ENCODE results near the gene NAAA. TPM values are rescaled to one million over a fixed set of nuclear protein-coding genes. Genes with fewer than 3 reads are reported as not detected.
"Not testable (repeated sequence)": the region's sequence is repeated elsewhere in the genome, so short reads cannot be mapped to it uniquely, and the experiment has no call there.

The NAAA gene
- total and polyA plus RNA-seq, 2 donors (not counting 1 experiment from before 2014, with no cell fraction given): 51.4 to 55.2 TPM

DNA sequence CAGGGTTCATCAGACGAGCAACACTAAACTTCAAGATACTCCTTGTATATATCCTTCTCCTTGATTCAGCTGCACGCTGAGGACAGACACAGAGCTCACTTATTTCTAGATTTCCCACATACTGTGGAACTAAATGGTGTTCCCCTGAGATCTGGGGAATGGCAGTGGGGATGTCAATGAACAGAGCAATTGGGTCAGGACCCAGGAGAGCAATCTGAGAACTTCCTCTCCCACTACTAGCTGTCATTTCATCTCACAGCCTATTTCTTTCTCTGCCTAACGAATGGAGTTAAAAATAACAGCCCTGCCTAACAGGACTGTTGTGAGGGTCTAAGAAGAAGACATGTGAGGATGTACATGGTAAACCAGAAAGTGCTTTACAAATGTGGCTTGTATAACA is 10.7 kb downstream of the NAAA start:
- intact Hi-C loops (cut with micrococcal nuclease): no loop called here
- ChIA-PET POLR2A (no interaction called here), CTCF (interaction anchor here (1.2 kb wide), 1 partner anchor 34 kb away, joined by 3 read pairs; no protein-coding TSS in a partner anchor)
- Histone ChIP-seq H3K4me3 (ENCODE audit: control extremely low read depth in 1 of 5, extremely low read depth in 1 of 5, insufficient read depth in 1 of 5, low read depth in 2 of 5, low read length in 4 of 5) (no peak overlapping the region), H3K9ac (ENCODE audit: low read length) (no peak overlapping the region), H3K4me1 (ENCODE audit: control insufficient read depth in 2 of 2, insufficient read depth in 2 of 2, low read length in 2 of 2) (no peaks in the 10 kb centered on the region), H3K9me3 (ENCODE audit: control extremely low read depth in 1 of 3, control insufficient read depth in 2 of 3, insufficient read depth in 1 of 3, low read length in 2 of 3) (no peaks in the 10 kb centered on the region), H3K36me3 (replicated peaks in 1 of 2; ENCODE audit: control extremely low read depth in 1 of 2, control insufficient read depth in 1 of 2, extremely low read depth in 1 of 2, insufficient read depth in 2 of 2, low read length in 1 of 2) (peaks cover 4 to 46% of the 10 kb centered on the region in 2 experiments), H3K27me3 (replicated peaks in 1 of 4; ENCODE audit: control extremely low read depth in 1 of 4, control insufficient read depth in 3 of 4, insufficient read depth in 4 of 4, low read length in 3 of 4) (no peaks in the 10 kb centered on the region), H3K4me2 (replicated peaks; ENCODE audit: low read depth, low read length, poor library complexity, severe bottlenecking) (no peak overlapping the region), H3K27ac (ENCODE audit: low read length in 2 of 2) (no peak overlapping the region), H3K79me2 (ENCODE audit: control insufficient read depth, insufficient read depth, low read length) (peaks cover 4% of the 10 kb centered on the region), H2AFZ (ENCODE audit: insufficient read depth, low read depth, low read length, poor library complexity, severe bottlenecking) (no peak overlapping the region), H4K20me1 (ENCODE audit: control insufficient read depth, insufficient read depth, low read length, poor library complexity, severe bottlenecking) (no peaks in the 10 kb centered on the region)
- TF ChIP-seq EZH2 (IDR thresholded peaks at IDR 0.05; ENCODE audit: borderline replicate concordance, insufficient read depth, low read depth, low read length, poor library complexity, severe bottlenecking): no peak
- TF ChIP-seq, protein P1, sequence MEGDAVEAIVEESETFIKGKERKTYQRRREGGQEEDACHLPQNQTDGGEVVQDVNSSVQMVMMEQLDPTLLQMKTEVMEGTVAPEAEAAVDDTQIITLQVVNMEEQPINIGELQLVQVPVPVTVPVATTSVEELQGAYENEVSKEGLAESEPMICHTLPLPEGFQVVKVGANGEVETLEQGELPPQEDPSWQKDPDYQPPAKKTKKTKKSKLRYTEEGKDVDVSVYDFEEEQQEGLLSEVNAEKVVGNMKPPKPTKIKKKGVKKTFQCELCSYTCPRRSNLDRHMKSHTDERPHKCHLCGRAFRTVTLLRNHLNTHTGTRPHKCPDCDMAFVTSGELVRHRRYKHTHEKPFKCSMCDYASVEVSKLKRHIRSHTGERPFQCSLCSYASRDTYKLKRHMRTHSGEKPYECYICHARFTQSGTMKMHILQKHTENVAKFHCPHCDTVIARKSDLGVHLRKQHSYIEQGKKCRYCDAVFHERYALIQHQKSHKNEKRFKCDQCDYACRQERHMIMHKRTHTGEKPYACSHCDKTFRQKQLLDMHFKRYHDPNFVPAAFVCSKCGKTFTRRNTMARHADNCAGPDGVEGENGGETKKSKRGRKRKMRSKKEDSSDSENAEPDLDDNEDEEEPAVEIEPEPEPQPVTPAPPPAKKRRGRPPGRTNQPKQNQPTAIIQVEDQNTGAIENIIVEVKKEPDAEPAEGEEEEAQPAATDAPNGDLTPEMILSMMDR (IDR thresholded peaks at IDR 0.05): no peak
- 100% methylated on average over 1 of the region's 3 CpGs for WGBS (ENCODE audit: insufficient coverage)
- H3K9me3 Mint-ChIP-seq (ENCODE audit: insufficient read depth): no peaks in the 10 kb centered on the region
- ATAC-seq (ENCODE audit: low read depth) (no peak), DNase-seq (no peak)
- H3K4me1 Mint-ChIP-seq: no peaks in the 10 kb centered on the region
- no peak overlapping the region for H3K27ac Mint-ChIP-seq
- no peak overlapping the region for H3K4me3 Mint-ChIP-seq
- no peaks in the 10 kb centered on the region for H3K27me3 Mint-ChIP-seq

- peaks cover 0 to 65% of the 10 kb centered on the region in 2 experiments for H3K36me3 ChIP-seq (replicated peaks in 1 of 2; ENCODE audit: control extremely low read depth in 1 of 2, control insufficient read depth in 1 of 2, extremely low read depth in 1 of 2, insufficient read depth in 2 of 2, low read length in 1 of 2)
- 100% methylated on average over 1 of the region's 11 CpGs for WGBS (ENCODE audit: insufficient coverage)
Observed at GRCh38 chr4:75924916-75925315, 15.9 kb downstream of the NAAA start.

More at GRCh38 chr4:75924916-75925315, 15.9 kb downstream of the NAAA start:
- H3K9me3 ChIP-seq (ENCODE audit: control extremely low read depth in 1 of 3, control insufficient read depth in 2 of 3, insufficient read depth in 1 of 3, low read length in 2 of 3); DNase-seq; H3K27me3 ChIP-seq (replicated peaks in 1 of 4; ENCODE audit: control extremely low read depth in 1 of 4, control insufficient read depth in 3 of 4, insufficient read depth in 4 of 4, low read length in 3 of 4); H3K4me1 ChIP-seq (ENCODE audit: control insufficient read depth in 2 of 2, insufficient read depth in 2 of 2, low read length in 2 of 2); H3K79me2 ChIP-seq (ENCODE audit: control insufficient read depth, insufficient read depth, low read length); H3K27me3 Mint-ChIP-seq; intact Hi-C loops (cut with micrococcal nuclease); H3K4me3 Mint-ChIP-seq; H3K4me3 ChIP-seq (ENCODE audit: control extremely low read depth in 1 of 5, extremely low read depth in 1 of 5, insufficient read depth in 1 of 5, low read depth in 2 of 5, low read length in 4 of 5); CTCF ChIA-PET; H2AFZ ChIP-seq (ENCODE audit: insufficient read depth, low read depth, low read length, poor library complexity, severe bottlenecking); H4K20me1 ChIP-seq (ENCODE audit: control insufficient read depth, insufficient read depth, low read length, poor library complexity, severe bottlenecking); ATAC-seq (ENCODE audit: low read depth); H3K4me1 Mint-ChIP-seq; H3K27ac Mint-ChIP-seq; POLR2A ChIA-PET; H3K9me3 Mint-ChIP-seq (ENCODE audit: insufficient read depth); H3K9ac ChIP-seq (ENCODE audit: low read length); H3K4me2 ChIP-seq (replicated peaks; ENCODE audit: low read depth, low read length, poor library complexity, severe bottlenecking); H3K27ac ChIP-seq (ENCODE audit: low read length in 2 of 2): not testable (repeated sequence)
